ENCODE measurements around the gene GIMAP5. TPM values are rescaled to one million over a fixed set of nuclear protein-coding genes. Genes with fewer than 3 reads are reported as not detected.

Gene GIMAP5
- total and polyA plus RNA-seq, 2 of the 13 experiments (the other 11 are each of a cell fraction or from before 2014, with no cell fraction given): not detected

- TF ChIP-seq ZNF503 (CRISPR knock-in tag; IDR thresholded peaks at IDR 0.05): no peak
- TF ChIP-seq BCL3 (CRISPR knock-in tag; IDR thresholded peaks at IDR 0.05): no peak
- no peak for TF ChIP-seq THAP8 (CRISPR knock-in tag; IDR thresholded peaks at IDR 0.05; ENCODE audit: borderline replicate concordance)
- TF ChIP-seq DMTF1 (CRISPR knock-in tag; IDR thresholded peaks at IDR 0.05): no peak
- no peak for TF ChIP-seq AGO1 (IDR thresholded peaks at IDR 0.05; ENCODE audit: low read depth, low read length, poor library complexity, severe bottlenecking)
- no peak for TF ChIP-seq ZNF841 (CRISPR knock-in tag; IDR thresholded peaks at IDR 0.05; ENCODE audit: borderline replicate concordance)
- TF ChIP-seq ZBTB44 (CRISPR knock-in tag; IDR thresholded peaks at IDR 0.05): no peak
- no peak for TF ChIP-seq REL (CRISPR knock-in tag; conservative IDR thresholded peaks at IDR 0.05)
- TF ChIP-seq ZNF644 (CRISPR knock-in tag; IDR thresholded peaks at IDR 0.05; ENCODE audit: low read depth): peak; percentile 94
- TF ChIP-seq DNMT3B (CRISPR knock-in tag; conservative IDR thresholded peaks at IDR 0.05): no peak
- TF ChIP-seq ZFP37 (CRISPR knock-in tag; IDR thresholded peaks at IDR 0.05; ENCODE audit: borderline replicate concordance): no peak
- TF ChIP-seq ZNF20 (CRISPR knock-in tag; IDR thresholded peaks at IDR 0.05): no peak
- no peak for TF ChIP-seq HOXD1 (CRISPR knock-in tag; IDR thresholded peaks at IDR 0.05)
- TF ChIP-seq ZNF34 (CRISPR knock-in tag; IDR thresholded peaks at IDR 0.05; ENCODE audit: borderline replicate concordance): no peak
- no peak for TF ChIP-seq ETS1 (CRISPR knock-in tag; IDR thresholded peaks at IDR 0.05)
- peak; percentile 26; the same call in 1 of the 2 replicates for TF ChIP-seq ZFX (CRISPR knock-in tag; IDR thresholded peaks at IDR 0.05; ENCODE audit: low read depth)
- no peak for TF ChIP-seq KLF6 (CRISPR knock-in tag; IDR thresholded peaks at IDR 0.05)
- 0 out of 2 replicates have a peak, but pooled peaks have one; percentile 36 for TF ChIP-seq ZNF761 (CRISPR knock-in tag; conservative IDR thresholded peaks at IDR 0.05)
Observed at GRCh38 chr7:150727381-150727780, 9.8 kb upstream of the GIMAP5 start (continued).
